Chondrocyte (in vitro differentiated cells): Measurements from ENCODE around the gene CFAP57. TPM values are rescaled to one million over a fixed set of nuclear protein-coding genes. Genes with fewer than 3 reads are reported as not detected.
"Not testable (repeated sequence)": the region's sequence is repeated elsewhere in the genome, so short reads cannot be mapped to it uniquely, and the experiment has no call there.

Experiments used
- DNase-seq: peaks from one replicate; pipeline ENCODE4 v3.0.0; 2021; ENCODE audit warnings: mixed read lengths, low spot score
- H3K27ac Mint-ChIP-seq: one replicate; pipeline ENCODE4 v1.8.0; 2021; ENCODE audit warnings: mild to moderate bottlenecking, moderate library complexity, mixed read lengths; ENCODE audit not compliant: unreplicated experiment
- H3K27me3 Mint-ChIP-seq: 2 replicates; pipeline ENCODE4 v1.8.0; 2021; ENCODE audit warnings: low read depth, mixed read lengths
- H3K36me3 Mint-ChIP-seq: 2 replicates; pipeline ENCODE4 v1.8.0; 2021; ENCODE audit warnings: low read depth, mixed read lengths
- H3K4me1 Mint-ChIP-seq: 2 replicates; pipeline ENCODE4 v1.8.0; 2021; ENCODE audit warnings: low read depth, mild to moderate bottlenecking, mixed read lengths
- H3K4me3 Mint-ChIP-seq: one replicate; pipeline ENCODE4 v1.8.0; 2021; ENCODE audit warnings: mild to moderate bottlenecking, moderate library complexity, mixed read lengths; ENCODE audit not compliant: unreplicated experiment
- H3K9me3 Mint-ChIP-seq: 2 replicates; pipeline ENCODE4 v1.8.0; 2021; ENCODE audit warnings: low read depth, mixed read lengths
- total RNA-seq: library from RNA; stranded (reverse); gene quantifications from 3 replicates; pipeline ENCODE4 v1.2.1, GENCODE V29; 2021
- TF ChIP-seq, protein P1 (sequence below): fragments of 200-600 bp; sonication (generic); IDR thresholded peaks from 2 replicates; pipeline ENCODE4 v1.5.0; 2021; ENCODE audit warnings: antibody characterized with exemption, mild to moderate bottlenecking, moderate library complexity

CFAP57 gene
- total RNA-seq, 1 donor from 2014 or later, result 0.15 TPM

- Mint-ChIP-seq H3K36me3 (no peaks in the 10 kb centered on the region), H3K27ac (no peak overlapping the region), H3K27me3 (no peaks in the 10 kb centered on the region), H3K9me3 (peaks cover 4% of the 10 kb centered on the region), H3K4me3 (no peak overlapping the region), H3K4me1 (peaks cover 31% of the 10 kb centered on the region)
- TF ChIP-seq, protein P1, sequence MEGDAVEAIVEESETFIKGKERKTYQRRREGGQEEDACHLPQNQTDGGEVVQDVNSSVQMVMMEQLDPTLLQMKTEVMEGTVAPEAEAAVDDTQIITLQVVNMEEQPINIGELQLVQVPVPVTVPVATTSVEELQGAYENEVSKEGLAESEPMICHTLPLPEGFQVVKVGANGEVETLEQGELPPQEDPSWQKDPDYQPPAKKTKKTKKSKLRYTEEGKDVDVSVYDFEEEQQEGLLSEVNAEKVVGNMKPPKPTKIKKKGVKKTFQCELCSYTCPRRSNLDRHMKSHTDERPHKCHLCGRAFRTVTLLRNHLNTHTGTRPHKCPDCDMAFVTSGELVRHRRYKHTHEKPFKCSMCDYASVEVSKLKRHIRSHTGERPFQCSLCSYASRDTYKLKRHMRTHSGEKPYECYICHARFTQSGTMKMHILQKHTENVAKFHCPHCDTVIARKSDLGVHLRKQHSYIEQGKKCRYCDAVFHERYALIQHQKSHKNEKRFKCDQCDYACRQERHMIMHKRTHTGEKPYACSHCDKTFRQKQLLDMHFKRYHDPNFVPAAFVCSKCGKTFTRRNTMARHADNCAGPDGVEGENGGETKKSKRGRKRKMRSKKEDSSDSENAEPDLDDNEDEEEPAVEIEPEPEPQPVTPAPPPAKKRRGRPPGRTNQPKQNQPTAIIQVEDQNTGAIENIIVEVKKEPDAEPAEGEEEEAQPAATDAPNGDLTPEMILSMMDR, result no peak
- DNase-seq, result no peak
These were observed 31.7 kb downstream of the CFAP57 start for GRCh38 chr1:43203859-43204258.

DNA sequence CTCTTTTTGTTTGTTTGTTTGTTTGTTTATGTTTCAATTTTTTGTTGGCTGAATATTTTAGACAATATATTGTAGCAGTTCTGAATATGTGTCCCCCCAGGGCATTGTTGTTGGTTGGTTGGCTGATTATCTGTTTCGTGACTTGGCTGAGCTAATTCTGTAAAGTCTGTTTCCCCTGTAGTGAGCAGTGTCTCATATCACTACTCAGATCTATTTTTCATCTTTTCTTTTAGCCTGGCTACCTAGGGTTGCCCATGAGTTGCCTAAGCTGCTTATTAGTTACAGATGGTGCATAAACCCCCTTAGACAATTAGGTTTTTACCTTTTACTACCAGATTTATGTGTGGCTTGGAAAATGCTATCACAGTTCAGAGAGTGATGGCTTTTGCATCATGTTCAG, 32.3 kb downstream of the CFAP57 start:
- TF ChIP-seq, protein P1, result no peak
- no peaks in the 10 kb centered on the region for H3K36me3 Mint-ChIP-seq
- peaks cover 31% of the 10 kb centered on the region for H3K4me1 Mint-ChIP-seq
- H3K4me3 Mint-ChIP-seq, result no peak overlapping the region
- no peak for DNase-seq
- H3K27me3 Mint-ChIP-seq, result no peaks in the 10 kb centered on the region
- peaks cover 4% of the 10 kb centered on the region for H3K9me3 Mint-ChIP-seq
- H3K27ac Mint-ChIP-seq, result no peak overlapping the region

DNA sequence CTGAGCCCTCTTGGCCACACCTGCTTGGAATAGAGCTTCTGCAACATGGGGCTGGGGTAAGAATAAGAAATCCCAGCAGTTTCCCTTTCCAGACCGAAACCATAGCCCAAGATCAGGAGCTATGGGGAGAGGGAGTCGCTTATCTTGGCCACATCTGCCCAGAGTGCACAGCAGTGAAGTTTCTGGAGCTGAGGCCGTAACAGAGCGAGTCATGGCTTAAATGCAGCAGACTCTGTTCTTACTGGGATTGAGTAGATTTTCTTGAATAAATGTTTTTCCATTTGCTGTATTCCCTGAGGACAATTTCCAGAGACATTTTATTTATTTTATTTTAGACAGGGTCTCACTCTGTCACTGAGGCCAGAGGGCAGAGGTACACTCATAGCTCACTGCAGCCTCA, 33.5 kb downstream of the CFAP57 start:
- TF ChIP-seq, protein P1, result no peak
- peaks cover 31% of the 10 kb centered on the region for H3K4me1 Mint-ChIP-seq
- peaks cover 4% of the 10 kb centered on the region for H3K9me3 Mint-ChIP-seq
- H3K36me3 Mint-ChIP-seq, result no peaks in the 10 kb centered on the region
- H3K27me3 Mint-ChIP-seq, result no peaks in the 10 kb centered on the region
- no peak overlapping the region for H3K4me3 Mint-ChIP-seq
- DNase-seq, result no peak
- peak overlapping the region; percentile 97 for H3K27ac Mint-ChIP-seq

GRCh38 chr1:43206600-43207228, 34.6 kb downstream of the CFAP57 start:
- H3K4me3 Mint-ChIP-seq, result peak overlapping the region; percentile 39
- DNase-seq, result peak; percentile 79
- TF ChIP-seq, protein P1, result no peak
- no peaks in the 10 kb centered on the region for H3K36me3 Mint-ChIP-seq
- peak overlapping the region; percentile 97 for H3K27ac Mint-ChIP-seq
- peaks cover 31% of the 10 kb centered on the region for H3K4me1 Mint-ChIP-seq
- peaks cover 4% of the 10 kb centered on the region for H3K9me3 Mint-ChIP-seq
- no peaks in the 10 kb centered on the region for H3K27me3 Mint-ChIP-seq

DNA sequence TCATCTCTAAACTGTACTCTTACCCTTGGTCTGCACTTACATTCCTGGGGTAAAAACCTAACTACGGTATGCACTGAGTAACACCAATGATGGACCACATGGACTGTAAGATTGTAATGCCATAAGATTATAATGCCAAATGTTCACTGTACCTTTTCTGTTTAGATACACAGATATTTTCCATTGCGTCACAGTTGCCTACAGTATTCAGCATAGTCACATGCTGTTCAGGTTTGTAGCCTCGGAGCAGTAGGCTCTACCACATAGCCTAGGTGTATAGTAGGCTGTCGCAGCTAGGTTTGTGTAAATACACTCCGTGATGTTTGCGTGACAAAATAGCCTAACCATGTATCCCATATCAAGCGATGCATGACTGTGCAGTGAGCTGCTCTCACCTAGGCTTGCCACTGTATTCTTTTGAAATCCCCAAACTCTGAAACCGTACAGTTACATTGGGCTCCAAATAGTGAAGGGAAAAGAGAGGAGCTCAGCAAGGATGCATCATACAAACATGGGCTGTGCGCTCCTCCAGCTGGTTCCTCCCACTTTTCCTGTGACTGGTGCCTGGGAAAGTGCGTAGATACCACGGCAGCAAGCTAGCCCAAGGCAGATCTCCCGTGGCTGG, 35.2 kb downstream of the CFAP57 start:
- H3K36me3 Mint-ChIP-seq, result no peaks in the 10 kb centered on the region
- TF ChIP-seq, protein P1, result no peak

GRCh38 chr1:43208277-43208676, 36.1 kb downstream of the CFAP57 start:
- not testable (repeated sequence) for H3K36me3 Mint-ChIP-seq, H3K27ac Mint-ChIP-seq, DNase-seq, H3K27me3 Mint-ChIP-seq, H3K4me3 Mint-ChIP-seq, H3K9me3 Mint-ChIP-seq
- H3K4me1 Mint-ChIP-seq, result peaks cover 31% of the 10 kb centered on the region

More for the DNA sequence above, 35.2 kb downstream of the CFAP57 start:
- DNase-seq, result no peak
- Mint-ChIP-seq H3K9me3 (peaks cover 4% of the 10 kb centered on the region), H3K27me3 (no peaks in the 10 kb centered on the region), H3K27ac (peak overlapping the region; percentile 97), H3K4me1 (peaks cover 31% of the 10 kb centered on the region), H3K4me3 (peak overlapping the region; percentile 39)
